BJ (cell line): Measurements from ENCODE around the gene GNG12. TPM values are rescaled to one million over a fixed set of nuclear protein-coding genes. Genes with fewer than 3 reads are reported as not detected.

Source experiments
- CTCF ChIA-PET: fragments of 350-600 bp; formaldehyde crosslinking; extraction: SDS; loops from one replicate; lab custom pipeline; 2021; ENCODE audit warnings: antibody characterized with exemption, inconsistent platforms; lab: Yijun Ruan, JAX
- POLR2A ChIA-PET: fragments of 300-600 bp; sonication (Branson Sonifier 250); formaldehyde crosslinking; extraction: SDS; loops from one replicate; lab custom pipeline; 2021; ENCODE audit warnings: antibody characterized with exemption; lab: Charles Lee
- DNase-seq: peaks from one replicate; pipeline ENCODE4 v3.0.0-alpha.2; 2011; ENCODE audit warnings: low read depth
- H3K27me3 ChIP-seq: 2 replicates; pipeline ENCODE4 v1.6.0; 2011; ENCODE audit warnings: low read length; ENCODE audit not compliant: control insufficient read depth, insufficient read depth
- H3K36me3 ChIP-seq: 2 replicates; pipeline ENCODE4 v1.5.1; 2011; ENCODE audit warnings: low read length; ENCODE audit not compliant: control insufficient read depth, insufficient read depth
- H3K4me3 ChIP-seq: 2 replicates; pipeline ENCODE4 v1.5.1; 2011; ENCODE audit warnings: low read depth, mild to moderate bottlenecking, control low read depth, low read length
- CTCF ChIP-seq: IDR thresholded peaks from 2 replicates; pipeline ENCODE4 v1.5.1; 2011; ENCODE audit warnings: low read depth, mild to moderate bottlenecking, control low read depth, inconsistent platforms, low read length, moderate library complexity; ENCODE audit not compliant: insufficient read depth
- polyA plus RNA-seq: library from polyadenylated mRNA; depleted of rRNA; stranded (reverse); fragments of >200 nt; gene quantifications from 2 replicates; pipeline ENCODE4 v1.2.3, GENCODE V29; 2011

GNG12 gene
- polyA plus RNA-seq, 1 experiment = 99.6 TPM

- no peak overlapping the region for H3K4me3 ChIP-seq
- TF ChIP-seq CTCF = no peak
- ChIA-PET CTCF (interaction anchor here (0.8 to 1.1 kb wide), 2 partner anchors 150 to 255 kb away, joined by 4 read pairs; no protein-coding TSS in a partner anchor), POLR2A (no interaction called here)
- H3K36me3 ChIP-seq = no peaks in the 10 kb centered on the region
- no peaks in the 10 kb centered on the region for H3K27me3 ChIP-seq
- DNase-seq = no peak
Observed at GRCh38 chr1:67860776-67861175, 27.5 kb upstream of the GNG12 start.

- ChIA-PET CTCF (interaction anchor here (0.5 to 8.6 kb wide), 3 partner anchors 153 to 572 kb away, joined by 3 to 120 read pairs (median 19); no protein-coding TSS in a partner anchor), POLR2A (no interaction called here)
- Histone ChIP-seq H3K27me3 (no peaks in the 10 kb centered on the region), H3K36me3 (no peaks in the 10 kb centered on the region), H3K4me3 (no peak overlapping the region)
- TF ChIP-seq CTCF = no peak
- DNase-seq = no peak
Observed at GRCh38 chr1:67856921-67857320, 23.7 kb upstream of the GNG12 start.

- H3K27me3 ChIP-seq = no peaks in the 10 kb centered on the region
- H3K4me3 ChIP-seq = no peak overlapping the region
- no peak for TF ChIP-seq CTCF
- no peak for DNase-seq
- ChIA-PET CTCF (interaction anchor here (0.7 to 8.6 kb wide), 6 partner anchors 91 to 260 kb away, joined by 3 to 120 read pairs (median 4); no protein-coding TSS in a partner anchor), POLR2A (interaction anchor here (0.6 kb wide), 1 partner anchor 142 kb away, joined by 4 read pairs; no protein-coding TSS in a partner anchor)
- H3K36me3 ChIP-seq = no peaks in the 10 kb centered on the region
Observed at GRCh38 chr1:67855961-67856360, 22.7 kb upstream of the GNG12 start.

- H3K4me3 ChIP-seq = no peak overlapping the region
- H3K27me3 ChIP-seq = no peaks in the 10 kb centered on the region
- TF ChIP-seq CTCF = no peak
- DNase-seq = no peak
- ChIA-PET POLR2A (no interaction called here), CTCF (interaction anchor here (0.7 to 8.6 kb wide), 5 partner anchors 95 to 264 kb away, joined by 3 to 120 read pairs (median 5); no protein-coding TSS in a partner anchor)
- no peaks in the 10 kb centered on the region for H3K36me3 ChIP-seq
Observed at GRCh38 chr1:67855444-67855843, 22.2 kb upstream of the GNG12 start.

GRCh38 chr1:67853704-67854103 is 20.4 kb upstream of the GNG12 start:
- Histone ChIP-seq H3K27me3 (no peaks in the 10 kb centered on the region), H3K4me3 (no peak overlapping the region)
- TF ChIP-seq CTCF = peak; percentile 96

More at GRCh38 chr1:67853704-67854103, 20.4 kb upstream of the GNG12 start:
- no peak for DNase-seq
- ChIA-PET POLR2A (no interaction called here), CTCF (interaction anchor here (0.6 to 8.6 kb wide), 28 partner anchors 8 to 1377 kb away, joined by 3 to 120 read pairs (median 4); partner anchors contain the start of gene DIRAS3)
- H3K36me3 ChIP-seq = no peaks in the 10 kb centered on the region
